GM18499 (cell line): ENCODE results near the gene DCLK1.
A peak's percentile ranks its signal among the peaks of the same experiment; 100 is the strongest.

ENCODE experiments used
- ATAC-seq: cut with Tn5 transposase; IDR thresholded peaks from one replicate; pipeline ENCODE4 v1.9.1; 2021; ENCODE audit warnings: moderate number of reproducible peaks; ENCODE audit not compliant: insufficient read depth, unreplicated experiment

DCLK1 gene

DNA sequence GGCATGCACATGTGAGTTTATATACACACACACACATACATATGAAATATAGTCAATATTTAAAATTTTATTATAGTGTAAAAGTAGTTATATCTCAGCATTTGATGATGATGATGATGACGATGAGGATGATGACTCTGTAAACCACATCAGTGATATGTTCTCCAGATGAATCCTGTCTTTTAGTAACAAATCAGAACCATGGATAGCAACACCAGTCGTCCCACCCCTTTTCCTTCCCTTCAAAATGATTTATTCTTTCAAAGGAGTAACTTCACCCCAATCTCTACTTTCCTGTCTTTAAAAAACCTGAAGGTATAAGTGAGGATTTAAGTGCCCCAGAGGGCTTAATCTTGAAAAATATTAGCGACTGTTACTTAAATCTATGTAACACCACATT, 74.1 kb downstream of the DCLK1 start:
- no peak for ATAC-seq

DNA sequence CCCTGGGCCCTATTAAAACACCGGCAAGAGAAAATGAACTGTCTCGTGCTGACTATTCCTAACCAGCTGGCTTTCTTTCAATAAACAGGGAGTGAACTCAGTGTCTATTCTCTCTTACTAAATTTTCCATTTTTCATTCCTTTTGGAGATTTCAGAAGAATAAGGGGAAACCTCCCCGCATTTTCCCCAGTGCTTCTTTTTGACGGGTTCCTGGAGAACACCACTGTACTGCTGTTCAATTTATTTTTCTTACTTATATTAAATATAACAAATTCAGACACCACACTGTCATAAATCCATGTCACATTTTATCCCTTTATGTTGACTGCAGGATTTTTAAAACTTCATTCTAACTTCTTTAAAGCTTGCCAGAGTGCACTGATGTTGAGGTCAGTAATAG, 75.8 kb downstream of the DCLK1 start:
- no peak for ATAC-seq

DNA sequence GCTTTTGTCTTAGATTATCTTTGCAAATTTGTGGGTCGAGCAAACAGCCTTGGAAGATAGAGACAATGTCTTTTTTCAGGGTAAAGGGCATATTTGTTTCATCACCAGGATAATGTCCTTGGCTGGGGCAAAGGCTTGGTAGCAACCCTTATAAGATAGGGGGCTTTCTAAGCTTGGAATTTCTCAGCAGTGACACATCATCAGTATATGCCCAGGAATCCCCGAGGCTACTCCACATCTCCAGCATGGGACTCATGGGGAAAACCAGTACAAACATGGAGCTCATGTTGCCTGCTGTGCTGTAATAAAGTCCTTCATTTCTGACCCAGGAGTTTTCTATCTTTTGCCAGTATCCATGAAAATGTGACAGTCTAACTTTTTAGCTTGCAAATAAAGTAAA, 77.1 kb downstream of the DCLK1 start:
- no peak for ATAC-seq

DNA sequence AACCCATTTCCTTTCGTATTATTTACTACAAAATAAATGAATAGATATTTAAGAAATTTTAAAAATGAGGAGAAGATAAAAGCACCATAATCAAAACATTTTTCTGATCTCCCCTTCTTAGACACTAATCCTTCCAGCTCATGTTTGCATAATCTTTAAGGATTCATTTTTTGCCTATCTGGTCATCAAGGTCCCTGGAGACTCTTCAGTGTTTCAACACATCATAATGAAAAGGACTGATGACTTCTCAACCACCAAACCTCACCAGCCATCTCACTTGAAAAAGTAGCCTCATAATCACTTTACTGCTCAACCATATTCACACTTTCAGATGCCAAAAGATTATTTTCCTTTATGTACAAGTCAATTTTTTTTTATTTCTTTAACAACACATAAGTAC, 80.1 kb downstream of the DCLK1 start:
- no peak for ATAC-seq

DNA sequence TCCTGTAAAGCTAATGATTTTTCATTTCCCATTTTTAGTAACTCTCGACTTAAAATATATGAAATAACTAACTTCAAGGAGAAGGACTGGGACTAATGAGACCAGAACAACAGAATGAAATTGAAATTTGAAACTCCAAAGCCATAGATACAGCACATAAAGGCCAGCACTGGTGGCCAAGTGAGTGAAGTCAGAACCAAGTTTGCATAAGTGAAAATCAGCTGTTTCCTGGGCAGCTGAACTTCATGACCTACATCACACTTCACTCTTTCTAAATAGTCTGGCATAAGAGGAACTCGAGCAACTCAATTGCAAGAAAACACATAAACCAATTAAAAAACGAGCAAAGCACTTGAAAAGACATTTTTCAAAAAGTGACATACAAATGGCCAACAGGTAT, 84.5 kb downstream of the DCLK1 start:
- peak; percentile 58 for ATAC-seq

DNA sequence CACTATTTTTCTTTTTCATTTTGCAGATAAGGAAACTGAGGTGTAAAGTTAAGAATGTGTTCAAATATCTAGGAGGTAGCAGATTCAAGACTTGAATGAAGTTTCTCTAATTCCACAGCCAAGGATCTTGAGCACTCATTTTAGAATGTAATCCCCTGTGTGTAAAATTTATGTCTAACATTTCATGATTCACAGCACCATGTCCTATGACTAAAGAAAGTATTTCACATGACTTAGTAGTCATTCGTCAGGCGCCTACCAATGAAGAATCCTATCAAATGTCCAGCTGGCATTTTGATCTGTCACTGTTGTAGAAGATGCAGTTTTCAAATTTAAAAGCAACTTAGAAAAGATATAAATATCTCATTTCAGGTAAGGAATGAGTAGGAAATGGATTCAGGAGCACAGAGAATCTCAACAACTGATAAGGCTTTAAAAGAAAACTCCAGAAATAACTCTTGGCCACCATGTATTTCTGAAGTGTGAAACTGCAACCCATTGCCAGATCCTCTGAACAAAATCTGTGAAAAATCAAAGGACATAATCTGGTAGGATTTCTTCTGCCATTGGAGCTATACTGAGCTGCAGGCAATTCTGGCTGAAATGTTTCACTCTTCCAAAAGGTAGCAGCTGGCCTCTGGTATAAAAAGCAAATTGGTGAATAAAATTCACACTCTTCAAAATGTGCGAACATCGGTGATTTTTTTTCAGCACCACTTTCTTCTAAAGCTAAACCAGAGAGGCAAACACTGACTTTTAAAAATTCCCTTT, 92.2 kb downstream of the DCLK1 start:
- ATAC-seq, result no peak

DNA sequence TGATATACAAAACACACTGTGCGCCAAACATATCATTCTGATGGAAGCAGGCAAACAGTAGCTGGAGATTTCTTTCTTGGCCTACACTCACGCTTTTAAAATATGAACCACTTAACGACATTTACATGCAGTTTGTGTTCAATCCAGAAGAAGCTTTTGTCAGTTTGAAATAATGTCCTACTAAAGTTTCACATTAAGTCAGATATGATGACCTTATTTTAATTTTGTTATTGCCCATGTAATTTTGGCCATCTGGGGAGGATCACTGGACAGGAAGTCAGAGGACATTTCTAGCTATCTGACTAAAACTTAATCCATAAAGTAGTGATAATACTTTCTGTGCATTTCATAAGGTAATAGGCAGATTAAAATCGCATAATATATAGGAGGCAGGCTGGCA, 98.1 kb downstream of the DCLK1 start:
- ATAC-seq, result no peak

DNA sequence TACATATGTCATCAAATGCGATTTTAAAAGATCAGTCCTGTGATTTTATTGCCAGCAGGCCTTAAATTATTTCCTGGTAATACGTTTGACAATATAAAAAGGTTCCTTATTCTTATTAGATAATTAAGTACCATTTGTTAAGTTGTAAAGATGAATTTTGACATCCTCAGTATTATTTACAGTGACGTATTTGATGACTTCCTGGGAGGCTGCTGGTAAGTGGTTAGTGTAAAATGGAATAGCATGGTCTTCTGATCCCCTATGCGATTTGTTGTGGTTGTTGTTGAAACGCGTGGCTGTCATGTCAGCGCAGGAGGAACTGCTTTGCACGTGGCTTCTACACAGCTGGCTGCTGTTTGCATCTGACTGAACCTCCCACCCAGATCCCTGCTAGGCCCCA, 99.7 kb downstream of the DCLK1 start:
- ATAC-seq, result no peak

DNA sequence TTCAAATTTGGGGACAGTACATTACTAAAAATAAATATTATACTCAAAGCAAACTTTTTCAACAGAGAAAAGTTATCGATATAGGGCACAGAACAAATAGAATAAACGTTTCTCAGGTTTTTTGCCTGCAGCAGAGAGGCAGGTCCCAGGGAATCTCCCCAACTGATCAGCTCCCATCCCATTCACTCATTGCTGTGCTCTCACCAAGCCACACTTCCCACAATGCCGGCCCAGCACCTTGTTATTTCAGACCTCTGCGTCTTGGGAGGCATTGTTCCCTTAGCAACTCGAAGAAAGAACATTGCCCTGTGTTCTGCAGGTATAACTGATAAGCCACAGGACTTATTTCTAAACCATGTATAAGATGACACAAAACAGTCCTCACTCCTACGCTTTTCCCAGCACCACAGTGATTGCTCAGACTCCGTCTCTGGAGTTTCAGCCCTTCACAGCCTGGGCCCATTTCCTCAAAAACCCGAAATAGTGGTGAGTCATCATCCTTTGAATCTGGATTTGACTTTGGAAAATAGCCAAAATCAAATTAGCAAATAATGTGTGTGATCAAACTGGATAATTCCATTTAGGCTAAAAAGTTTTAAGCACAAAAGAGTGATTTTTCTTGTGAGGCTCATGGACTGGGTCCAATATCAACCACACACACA, 100.4 kb downstream of the DCLK1 start:
- ATAC-seq, result no peak

DNA sequence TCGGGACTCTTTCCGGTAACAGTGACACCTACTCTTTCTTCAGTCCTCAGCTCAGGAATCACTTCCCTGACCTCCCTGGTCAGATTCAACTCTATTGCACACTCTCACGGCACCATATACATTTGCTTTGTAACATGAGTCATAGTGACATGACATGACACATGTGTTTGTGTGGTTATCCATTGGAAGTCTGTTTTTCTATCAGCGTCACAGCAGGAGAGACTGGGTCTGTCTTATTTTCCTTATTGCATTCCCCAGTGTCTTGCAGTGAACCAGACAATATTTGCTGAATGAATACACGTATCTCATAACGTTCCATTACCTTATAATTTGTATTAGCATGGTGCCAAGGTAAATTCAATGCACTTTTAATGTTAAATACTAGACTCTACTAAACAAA, 102.0 kb downstream of the DCLK1 start:
- no peak for ATAC-seq

DNA sequence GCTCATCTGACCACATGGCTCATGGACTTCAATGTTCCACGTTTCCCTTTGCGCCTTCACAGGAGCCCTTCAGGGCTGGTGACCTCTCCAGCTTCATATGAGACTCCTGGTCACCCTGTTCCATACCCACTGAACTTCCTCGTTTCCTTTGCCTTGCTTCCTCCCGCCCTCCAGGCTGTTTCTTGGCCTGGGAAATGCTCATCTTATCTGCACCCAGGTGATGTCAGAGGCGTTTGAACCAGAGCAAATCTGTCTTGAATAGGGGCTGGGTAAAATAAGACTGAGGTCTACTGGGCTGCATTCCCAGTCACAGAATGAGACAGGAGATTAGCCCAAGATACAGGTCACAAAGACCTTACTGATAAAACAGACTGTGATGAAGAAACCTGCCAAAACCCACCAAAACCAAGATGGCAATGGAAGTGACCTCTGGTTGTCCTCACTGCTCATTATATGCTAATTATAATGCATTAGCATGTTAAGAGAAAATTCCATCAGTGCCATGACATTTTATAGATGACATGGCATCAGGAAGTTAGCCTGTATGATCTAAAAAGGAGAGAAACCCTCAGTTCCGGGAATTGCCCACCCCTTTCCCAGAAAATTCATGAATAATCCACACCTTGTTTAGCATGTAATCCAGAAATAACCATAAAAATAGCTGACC, 102.7 kb downstream of the DCLK1 start:
- no peak for ATAC-seq

DNA sequence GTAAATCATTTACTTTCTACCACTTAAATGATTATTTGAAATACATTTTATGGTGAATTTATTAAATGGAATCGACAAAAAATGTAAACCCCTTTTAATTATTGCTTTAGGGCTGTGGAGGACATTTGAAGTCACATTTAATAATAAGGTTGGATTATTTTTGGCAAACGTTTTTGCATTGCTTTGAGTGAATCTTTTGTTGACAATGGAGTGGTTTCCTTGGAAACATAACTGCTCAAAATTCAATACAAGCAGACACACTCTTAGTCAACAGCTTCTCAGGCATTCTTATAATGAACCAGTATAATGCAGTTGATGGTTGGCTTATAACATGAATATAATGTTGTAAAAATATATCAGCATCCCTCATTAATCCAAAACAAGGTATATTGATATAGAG, 104.7 kb downstream of the DCLK1 start:
- no peak for ATAC-seq

DNA sequence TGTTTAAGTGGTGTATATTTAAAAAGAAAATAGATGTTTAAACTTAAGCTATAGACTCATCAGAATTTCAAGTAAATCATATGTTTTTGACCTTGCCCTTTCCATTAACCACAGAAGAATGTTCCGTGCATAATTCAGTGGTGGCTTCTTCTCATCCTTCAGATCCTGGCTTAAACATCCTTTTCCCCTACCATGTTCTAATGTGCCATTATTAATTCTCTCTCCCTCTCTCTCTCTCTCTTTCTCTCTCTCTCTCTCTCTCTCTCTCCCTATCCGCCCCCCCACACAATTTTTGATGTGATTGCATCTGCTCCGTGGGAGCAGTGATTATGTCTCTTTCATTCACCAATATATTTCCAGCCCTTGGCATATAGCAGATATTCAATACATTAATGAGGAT, 116.4 kb downstream of the DCLK1 start:
- no peak for ATAC-seq

DNA sequence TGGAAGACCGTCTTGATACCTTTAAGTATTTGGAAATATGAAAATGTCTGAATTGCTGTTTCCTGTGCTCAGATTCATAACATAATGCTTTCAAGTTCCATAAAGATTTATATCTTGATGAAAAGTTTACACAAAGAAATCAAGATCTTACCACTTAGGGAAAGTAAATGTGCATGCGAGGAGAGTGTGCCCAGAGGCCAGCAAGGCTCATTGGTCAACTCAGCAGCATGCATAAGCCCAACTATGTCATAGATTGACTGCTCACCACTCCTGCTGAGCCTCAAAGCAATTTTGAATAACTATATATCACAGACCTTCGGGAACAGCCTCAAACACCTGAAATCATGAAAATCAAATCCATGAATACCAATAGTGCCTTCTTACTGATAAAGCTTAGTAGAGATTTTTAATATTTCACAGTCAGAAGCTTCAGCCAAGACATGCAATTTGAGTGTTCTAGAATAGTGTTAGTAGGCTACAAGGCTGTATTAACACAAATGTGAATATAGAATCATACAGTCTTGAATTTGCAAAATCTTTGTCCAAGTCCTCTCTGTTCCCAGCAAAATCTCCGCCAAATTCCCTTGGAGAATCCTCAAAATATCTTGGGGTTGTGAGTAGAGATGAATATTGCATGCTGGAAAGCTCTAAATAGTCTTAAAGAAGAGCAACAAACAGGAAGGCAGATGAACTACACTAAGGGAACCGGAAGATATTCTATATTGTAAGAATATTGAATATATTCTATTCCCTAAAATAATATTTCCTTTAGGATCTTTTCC, 124.1 kb downstream of the DCLK1 start:
- no peak for ATAC-seq

DNA sequence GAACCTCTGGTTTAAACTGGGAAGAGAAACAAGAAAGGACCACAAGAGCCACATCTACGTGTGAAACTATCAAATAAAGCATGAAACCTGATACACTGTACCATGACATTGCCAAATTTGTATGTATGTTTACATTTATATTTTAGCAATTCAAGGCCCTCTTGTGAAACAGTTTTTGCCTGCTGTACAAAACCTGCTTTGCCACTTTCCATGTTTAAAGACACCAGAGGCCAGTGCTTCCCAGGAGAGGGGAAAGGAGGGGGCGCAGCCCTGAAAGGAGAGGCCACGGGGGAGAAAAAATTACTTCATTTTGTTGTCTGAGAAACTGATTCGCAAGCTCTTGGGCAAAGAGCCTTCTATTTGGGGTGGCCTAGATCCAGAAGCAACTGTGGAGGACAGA, 124.8 kb downstream of the DCLK1 start:
- no peak for ATAC-seq

DNA sequence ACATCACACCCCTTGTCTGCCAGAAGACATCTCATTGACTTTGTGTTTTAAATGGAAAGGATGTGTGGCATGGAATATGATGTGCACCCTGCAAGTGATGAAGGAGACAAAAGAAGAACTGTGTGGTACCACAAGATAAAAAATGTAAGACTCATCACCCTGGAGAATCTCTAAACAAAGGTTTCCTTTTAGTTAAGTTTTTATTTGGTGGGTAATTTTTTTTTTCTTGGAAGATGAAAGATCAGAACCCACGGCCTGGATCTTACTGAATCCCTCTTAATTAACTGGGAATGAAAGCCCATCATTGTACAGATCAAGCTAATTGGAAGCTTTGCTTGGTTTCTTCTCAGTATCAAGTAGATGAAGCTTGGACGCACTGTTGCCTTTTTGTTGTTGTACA, 129.6 kb downstream of the DCLK1 start:
- no peak for ATAC-seq

DNA sequence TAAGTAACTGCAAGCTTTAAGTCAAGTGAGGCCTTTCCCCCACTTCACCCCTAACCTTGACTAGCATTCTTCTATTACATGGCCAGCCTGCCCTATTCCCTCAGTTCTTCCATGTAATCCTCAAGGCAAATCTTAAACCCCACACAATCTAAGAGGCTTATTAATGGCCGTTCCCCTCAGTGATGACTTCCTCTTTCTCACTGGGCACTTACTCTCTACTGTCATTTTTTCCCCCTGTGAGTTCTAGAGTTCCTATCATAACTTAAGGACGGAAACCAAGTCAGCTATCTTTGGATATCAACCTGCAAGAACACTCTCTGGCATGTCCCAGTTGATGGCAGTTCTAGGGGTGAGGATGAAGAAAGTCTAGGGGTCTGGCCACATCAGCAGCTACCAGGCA, 131.2 kb downstream of the DCLK1 start:
- ATAC-seq, result no peak

DNA sequence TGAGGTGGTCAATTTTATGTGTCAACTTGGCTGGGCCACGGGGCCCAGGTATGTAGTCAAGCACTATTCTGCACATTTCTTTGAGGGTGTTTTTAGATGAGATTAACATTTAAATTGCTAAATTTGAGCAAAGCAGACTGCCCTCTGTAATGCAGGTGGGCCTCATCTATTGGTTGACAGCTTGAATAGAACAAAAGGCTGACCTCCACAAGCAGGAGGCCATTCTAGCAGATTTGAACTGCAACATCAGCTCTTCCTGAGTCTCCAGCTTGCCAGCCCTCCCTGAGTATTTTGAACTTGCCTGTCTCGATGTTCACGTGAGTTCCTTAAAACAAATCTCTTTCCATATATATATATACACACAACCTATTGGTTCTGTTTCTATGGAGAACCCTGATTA, 134.8 kb downstream of the DCLK1 start:
- ATAC-seq, result no peak

DNA sequence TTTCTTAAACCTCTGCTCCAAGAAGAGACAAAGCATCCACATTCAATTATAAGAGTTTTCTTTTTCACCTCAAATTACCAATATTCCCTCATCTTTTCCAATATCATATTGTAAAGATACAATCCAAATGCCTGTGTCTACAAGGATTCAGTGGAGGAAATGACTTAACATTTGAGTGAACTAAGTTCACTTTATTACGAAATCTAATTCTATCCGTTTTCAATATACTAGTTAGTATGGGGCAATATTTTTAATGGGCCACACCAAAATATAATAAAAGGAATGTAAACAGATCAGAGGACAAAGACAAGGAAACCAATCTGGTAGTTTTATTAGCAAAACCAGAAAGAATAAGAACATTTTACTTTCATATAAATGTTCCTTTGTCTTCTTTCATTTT, 136.0 kb downstream of the DCLK1 start:
- ATAC-seq, result no peak

DNA sequence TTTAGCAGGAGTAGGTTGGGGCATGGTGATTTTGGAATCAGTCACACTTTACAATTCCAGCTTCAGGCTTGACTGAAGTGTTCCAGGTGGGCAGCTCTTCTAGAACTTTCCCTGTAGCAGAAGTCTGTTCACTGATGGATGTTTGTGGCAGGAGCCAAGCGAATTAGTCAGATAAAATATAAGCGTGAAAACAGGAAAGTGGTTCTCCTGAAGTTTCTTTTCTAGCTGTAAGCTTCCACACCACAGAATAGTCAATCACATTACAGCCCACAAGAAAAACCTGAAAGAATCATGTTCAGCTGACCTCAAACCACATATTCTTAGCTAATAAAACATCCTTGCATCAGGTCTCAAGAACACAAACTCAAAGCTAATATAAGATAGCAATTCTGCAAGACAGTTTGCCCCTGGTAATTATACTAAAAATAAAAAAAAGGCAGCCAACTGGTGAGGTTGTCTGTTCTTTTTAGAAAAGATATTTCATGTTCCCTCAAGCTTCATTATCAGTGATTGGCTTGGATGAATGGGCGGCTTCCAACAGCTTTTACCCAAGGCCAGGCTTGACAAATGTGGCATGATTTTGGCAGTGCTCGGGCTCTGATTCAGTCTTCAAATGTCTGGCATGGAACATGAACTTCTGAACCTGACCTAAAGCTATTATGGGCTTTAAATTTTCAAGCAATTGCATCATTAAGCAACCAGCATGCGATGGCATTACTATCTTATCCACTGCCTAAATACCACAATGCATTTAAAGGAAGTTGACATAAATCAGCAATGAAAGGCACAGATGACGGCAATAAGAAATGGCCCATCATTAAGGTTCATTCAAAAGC, 136.8 kb downstream of the DCLK1 start:
- ATAC-seq, result no peak
